GM18498 (cell line): Measurements from ENCODE around the gene SACM1L.
"Not testable (repeated sequence)": the region's sequence is repeated elsewhere in the genome, so short reads cannot be mapped to it uniquely, and the experiment has no call there.

Experiments
- ATAC-seq: cut with Tn5 transposase; IDR thresholded peaks from one replicate; pipeline ENCODE4 v1.9.1; 2021; ENCODE audit warnings: mild to moderate bottlenecking, moderate library complexity; ENCODE audit not compliant: unreplicated experiment

The SACM1L gene

GRCh38 chr3:45741247-45741646, 52.1 kb downstream of the SACM1L start:
- no peak for ATAC-seq

- ATAC-seq = no peak
Measured at GRCh38 chr3:45741742-45742460, 52.7 kb downstream of the SACM1L start.

DNA sequence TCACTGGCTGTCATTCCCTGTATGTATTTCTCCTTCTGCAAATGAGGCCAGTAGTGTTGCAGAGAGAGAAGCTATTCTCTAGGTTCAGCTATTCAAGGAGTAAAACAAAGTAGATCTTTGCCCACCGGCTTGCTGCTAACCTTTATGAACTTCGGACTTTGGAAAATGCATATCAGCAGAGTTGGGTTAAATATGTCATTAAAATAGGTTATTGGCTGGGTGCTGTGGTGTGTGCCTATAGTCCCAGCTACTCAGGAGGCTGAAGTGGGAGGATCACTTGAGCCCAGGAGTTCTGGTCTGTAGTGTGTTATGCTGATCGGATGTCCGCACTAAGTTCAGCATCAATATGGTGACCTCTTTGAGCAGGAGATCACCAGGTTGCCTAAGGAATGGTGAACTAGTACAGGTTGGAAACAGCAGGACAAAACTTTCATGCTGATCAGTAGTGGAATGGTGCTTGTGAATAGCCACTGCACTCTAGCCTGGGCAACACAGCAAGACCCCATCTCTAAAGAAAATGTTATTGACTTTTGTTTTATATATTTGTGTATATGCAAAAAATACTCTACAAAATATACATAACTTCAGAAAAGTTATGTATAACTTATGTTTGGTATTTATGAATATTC, 53.4 kb downstream of the SACM1L start:
- no peak for ATAC-seq

DNA sequence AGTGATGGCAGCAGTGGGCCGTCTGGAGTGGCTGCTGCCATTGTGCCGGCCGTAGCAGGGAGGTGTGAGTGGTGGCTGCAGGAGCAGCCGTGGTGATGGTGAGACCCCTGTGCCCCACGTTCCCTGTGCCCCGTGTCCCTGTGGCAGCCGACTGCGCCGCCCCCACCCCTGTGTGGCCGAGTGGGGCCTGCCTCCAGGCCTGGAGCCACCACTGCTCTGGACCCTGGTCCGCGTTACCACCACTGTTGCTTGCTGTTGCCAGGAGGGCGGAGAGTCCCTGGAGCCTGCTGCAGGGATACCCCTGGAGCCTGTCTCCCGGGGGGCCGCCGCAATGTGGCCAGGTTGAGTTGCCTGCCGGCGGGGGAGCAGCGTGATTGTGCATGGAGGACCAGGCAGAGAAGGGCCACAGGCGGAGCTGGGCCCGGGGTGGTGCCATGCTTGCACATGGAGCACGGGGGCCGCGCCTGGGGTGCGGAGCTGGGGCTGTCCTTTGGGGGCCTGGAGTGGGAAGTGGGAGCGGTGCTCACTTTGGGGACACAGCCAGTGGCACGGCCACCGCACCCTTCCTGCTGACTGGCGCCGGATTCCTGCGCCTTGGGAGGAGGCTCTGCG, 57.1 kb downstream of the SACM1L start:
- ATAC-seq = no peak

DNA sequence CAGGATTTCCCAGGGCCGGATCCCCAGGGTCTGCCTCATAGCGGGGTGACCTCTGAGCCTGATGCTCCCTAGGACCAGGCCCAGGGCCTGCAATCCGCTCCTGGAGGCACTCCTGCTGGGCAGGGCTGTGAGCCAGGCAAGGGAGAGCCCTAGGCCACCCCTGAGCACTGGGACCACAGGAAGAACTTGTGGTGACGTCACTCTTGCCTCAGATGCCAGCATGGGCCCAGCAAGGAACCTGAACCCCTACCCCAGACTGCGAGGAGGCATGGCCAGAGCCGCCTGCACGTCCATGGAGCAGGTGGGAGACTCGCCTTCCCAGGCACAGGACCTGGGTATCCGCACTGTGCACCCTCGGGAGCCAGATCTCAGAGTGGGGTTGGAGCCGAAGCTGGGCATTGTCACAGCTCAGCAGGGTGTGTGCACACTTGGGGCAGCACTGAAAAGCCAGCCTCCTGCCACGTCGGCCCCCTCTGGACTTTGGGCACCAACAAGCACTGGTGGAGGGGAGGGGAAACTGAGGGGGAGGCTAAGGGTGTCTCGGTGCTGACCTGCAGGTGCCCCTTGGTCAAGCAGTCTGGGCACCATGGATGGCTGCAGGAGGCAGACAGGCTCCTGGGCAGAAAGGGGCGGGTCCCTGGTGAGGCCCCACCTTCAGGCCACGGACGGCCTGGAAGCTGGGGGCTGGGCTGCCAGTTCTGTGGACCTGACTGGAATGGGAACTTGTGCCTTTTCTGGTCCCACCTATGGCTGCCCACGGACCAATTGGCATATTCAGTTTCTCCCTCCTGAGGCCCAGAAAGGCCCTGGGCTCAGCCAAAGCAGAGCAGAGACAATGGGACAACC, 57.8 kb downstream of the SACM1L start:
- no peak for ATAC-seq

DNA sequence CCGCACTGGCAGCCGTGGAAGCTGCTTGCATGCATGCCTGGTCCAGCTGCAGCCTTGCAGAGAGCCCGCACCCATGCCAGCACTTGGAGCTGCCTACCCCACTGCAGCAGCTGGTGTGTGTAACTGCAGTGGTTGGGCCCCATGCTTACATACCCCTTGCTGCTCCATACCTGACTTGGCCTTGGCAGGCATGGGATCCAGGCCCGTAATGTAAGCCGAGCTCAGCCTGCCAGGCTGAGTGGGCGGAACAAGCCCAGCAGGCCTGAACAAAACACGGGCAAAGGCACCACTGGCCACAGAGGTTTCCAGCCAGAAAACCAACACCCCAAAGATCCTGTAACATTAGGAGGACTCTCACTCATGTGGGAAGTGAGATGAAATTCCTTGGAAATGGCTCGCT, 58.9 kb downstream of the SACM1L start:
- no peak for ATAC-seq

- not testable (repeated sequence) for ATAC-seq
Measured at GRCh38 chr3:45749036-45749600, 59.9 kb downstream of the SACM1L start.

DNA sequence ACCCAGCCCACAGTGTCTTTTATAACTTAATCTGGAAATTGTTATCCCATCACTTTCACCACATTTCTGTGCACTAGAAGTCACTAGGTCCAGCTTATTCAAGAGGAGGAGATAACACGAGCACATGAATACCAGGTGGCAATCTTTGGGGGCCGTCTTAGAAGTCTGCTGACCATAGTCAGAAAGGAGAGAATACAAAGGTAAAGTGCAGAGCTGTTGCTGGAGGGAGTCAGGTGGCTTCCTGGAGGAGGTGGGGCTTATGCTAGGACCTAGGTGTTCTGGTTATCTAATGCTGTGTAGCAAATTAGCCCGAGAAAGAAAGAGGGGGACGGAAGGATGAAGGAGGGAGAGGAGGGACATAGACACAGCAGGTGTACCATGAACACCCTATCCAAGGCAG, 60.7 kb downstream of the SACM1L start:
- no peak for ATAC-seq

- no peak for ATAC-seq
Measured at GRCh38 chr3:45751537-45752242, 62.5 kb downstream of the SACM1L start.

DNA sequence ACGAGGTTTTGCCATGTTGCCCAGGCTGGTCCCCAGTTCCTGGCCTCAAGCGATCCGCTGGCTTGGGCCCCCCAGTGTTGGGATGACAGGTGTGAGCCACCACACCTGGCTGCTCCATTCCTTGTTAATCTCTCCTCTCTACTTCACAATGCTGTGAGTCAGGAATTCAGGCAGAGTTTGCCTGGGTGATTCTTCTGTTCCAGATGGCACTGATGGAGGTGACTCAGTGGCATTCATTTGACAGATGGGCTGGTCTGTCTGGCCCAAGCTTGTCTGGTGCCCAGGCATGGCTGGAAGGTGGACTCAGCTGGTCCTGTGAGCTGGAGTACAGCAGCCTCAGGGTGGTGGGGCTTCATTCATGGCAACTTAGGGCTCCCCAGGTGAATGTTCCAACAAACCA, 63.9 kb downstream of the SACM1L start:
- no peak for ATAC-seq

DNA sequence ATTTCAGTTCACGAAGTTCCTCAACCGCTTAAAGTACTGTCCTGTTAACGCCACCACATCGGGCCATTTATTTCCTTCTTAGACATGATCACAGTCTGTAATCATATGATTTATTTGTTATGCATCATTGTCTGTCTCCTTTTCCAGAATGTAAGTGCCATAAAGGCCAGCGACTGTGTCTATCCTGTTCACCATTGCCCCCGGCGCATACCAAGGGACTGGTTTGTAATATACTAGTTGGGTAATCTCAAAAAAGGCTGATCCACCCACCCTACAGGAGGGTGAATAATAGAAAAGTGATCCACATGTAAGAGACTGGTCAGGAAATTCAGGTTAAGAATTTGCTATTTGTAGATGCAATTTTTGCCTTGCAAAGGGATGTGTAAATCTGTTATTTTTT, 65.3 kb downstream of the SACM1L start:
- ATAC-seq = no peak

GRCh38 chr3:45756055-45756454, 66.9 kb downstream of the SACM1L start:
- no peak for ATAC-seq

GRCh38 chr3:45757141-45757540, 67.9 kb downstream of the SACM1L start:
- ATAC-seq = not testable (repeated sequence)

GRCh38 chr3:45758871-45759270, 69.7 kb downstream of the SACM1L start:
- ATAC-seq = no peak

- no peak for ATAC-seq
Measured at GRCh38 chr3:45759851-45760250, 70.7 kb downstream of the SACM1L start.

GRCh38 chr3:45760878-45761711, 71.9 kb downstream of the SACM1L start:
- ATAC-seq = no peak

- ATAC-seq = no peak
Measured at GRCh38 chr3:45761831-45762230, 72.6 kb downstream of the SACM1L start.

GRCh38 chr3:45762647-45763302, 73.6 kb downstream of the SACM1L start:
- ATAC-seq = no peak

GRCh38 chr3:45763303-45763675, 74.1 kb downstream of the SACM1L start:
- ATAC-seq = no peak
